Liver (tissue), 9 donors: Measurements from ENCODE around the gene ZDHHC14. TPM values are rescaled to one million over a fixed set of nuclear protein-coding genes. Genes with fewer than 3 reads are reported as not detected.

Source experiments
- DNase-seq: peaks from one replicate; pipeline ENCODE4 v3.0.0-alpha.2; 2017; ENCODE audit warnings: low spot score
- H3K27ac ChIP-seq, 2 donors: one replicate each; pipeline ENCODE4 v1.7.0; 2013; ENCODE audit warnings: inconsistent platforms in 2 of 2, low read length in 2 of 2, control low read depth in 1 of 2, low read depth in 1 of 2, mild to moderate bottlenecking in 1 of 2
- H3K27me3 ChIP-seq, 4 donors: one replicate each; pipeline versions ENCODE4 v1.6.1 to v1.7.0; 2013; ENCODE audit warnings: low read length in 3 of 4, inconsistent platforms in 1 of 4, mild to moderate bottlenecking in 1 of 4, moderate library complexity in 1 of 4; ENCODE audit not compliant: control insufficient read depth in 4 of 4, insufficient read depth in 4 of 4
- H3K36me3 ChIP-seq, 4 donors: one replicate each; pipeline versions ENCODE4 v1.6.1 to v1.7.0; 2013; ENCODE audit warnings: low read length in 3 of 4, mild to moderate bottlenecking in 3 of 4, low read depth in 1 of 4, moderate library complexity in 1 of 4; ENCODE audit not compliant: control insufficient read depth in 4 of 4, insufficient read depth in 3 of 4
- H3K4me1 ChIP-seq, 4 donors: one replicate each; pipeline versions ENCODE4 v1.6.1 to v1.7.0; 2013; ENCODE audit warnings: low read length in 3 of 4, mild to moderate bottlenecking in 3 of 4, moderate library complexity in 1 of 4; ENCODE audit not compliant: control insufficient read depth in 4 of 4, insufficient read depth in 4 of 4
- H3K4me3 ChIP-seq, 3 donors: one replicate each; pipeline versions ENCODE4 v1.6.1 to v1.7.0; 2013; ENCODE audit warnings: low read length in 3 of 3, control low read depth in 1 of 3, low read depth in 1 of 3, mild to moderate bottlenecking in 1 of 3
- H3K9ac ChIP-seq, 2 donors: one replicate each; pipeline ENCODE4 v1.7.0; 2013; ENCODE audit warnings: low read length in 2 of 2, mild to moderate bottlenecking in 2 of 2, moderate library complexity in 2 of 2, control low read depth in 1 of 2, low read depth in 1 of 2
- H3K9me3 ChIP-seq, 4 donors: one replicate each; pipeline versions ENCODE4 v1.6.1 to v1.7.0; 2013; ENCODE audit warnings: low read length in 3 of 4; ENCODE audit not compliant: control insufficient read depth in 4 of 4
- EGR1 ChIP-seq, 2 donors: IDR thresholded peaks; 2 replicates each; pipeline ENCODE4 v1.6.1; 2016 to 2018; ENCODE audit warnings: antibody characterized with exemption in 2 of 2, low read depth in 2 of 2
- FOXA1 ChIP-seq: IDR thresholded peaks from 2 replicates; pipeline ENCODE4 v1.6.1; 2016; ENCODE audit warnings: antibody characterized with exemption
- FOXA2 ChIP-seq: IDR thresholded peaks from 2 replicates; pipeline ENCODE4 v1.6.1; 2016; ENCODE audit warnings: antibody characterized with exemption
- GABPA ChIP-seq, 2 donors: IDR thresholded peaks in 1 of 2; conservative IDR thresholded peaks in 1 of 2; 2 replicates each; pipeline ENCODE4 v1.6.1; 2016; ENCODE audit warnings: antibody characterized with exemption in 2 of 2, mild to moderate bottlenecking in 1 of 2, moderate library complexity in 1 of 2
- HNF4A ChIP-seq, 2 donors: conservative IDR thresholded peaks; 2 replicates each; pipeline ENCODE4 v1.6.1; 2016; ENCODE audit warnings: antibody characterized with exemption in 2 of 2, mild to moderate bottlenecking in 2 of 2
- HNF4G ChIP-seq: IDR thresholded peaks from 2 replicates; pipeline ENCODE4 v1.6.1; 2016; ENCODE audit warnings: antibody characterized with exemption
- JUND ChIP-seq, 2 donors: IDR thresholded peaks; 2 replicates each; pipeline ENCODE4 v1.6.1; 2016; ENCODE audit warnings: antibody characterized with exemption in 2 of 2
- NR2F2 ChIP-seq: IDR thresholded peaks from 2 replicates; pipeline ENCODE4 v1.6.1; 2016; ENCODE audit warnings: antibody characterized with exemption
- RAD21 ChIP-seq, 2 donors: IDR thresholded peaks; 2 replicates each; pipeline ENCODE4 v1.6.1; 2016; ENCODE audit warnings: antibody characterized with exemption in 2 of 2, mild to moderate bottlenecking in 2 of 2
- RXRA ChIP-seq, 2 donors: IDR thresholded peaks; 2 replicates each; pipeline ENCODE4 v1.6.1; 2017 to 2018; ENCODE audit warnings: antibody characterized with exemption in 2 of 2, mild to moderate bottlenecking in 1 of 2
- SP1 ChIP-seq: IDR thresholded peaks from 2 replicates; pipeline ENCODE4 v1.6.1; 2018; ENCODE audit warnings: antibody characterized with exemption, mild to moderate bottlenecking
- TAF1 ChIP-seq: conservative IDR thresholded peaks from 2 replicates; pipeline ENCODE4 v1.6.1; 2016; ENCODE audit warnings: antibody characterized with exemption, mild to moderate bottlenecking
- YY1 ChIP-seq: IDR thresholded peaks from 2 replicates; pipeline ENCODE4 v1.6.1; 2016; ENCODE audit warnings: antibody characterized with exemption, mild to moderate bottlenecking
- WGBS: extraction: QIAGEN DNeasy Blood & Tissue Kit; methylation state at CpG from one replicate; pipeline ENCODE4 v1.1.7; 2013; 5-methylcytosine and 5-hydroxymethylcytosine counted together
- polyA plus RNA-seq, 2 donors: library from polyadenylated mRNA; stranded (reverse) in 1 of 2; unstranded in 1 of 2; fragments of 200-250 nt in 1 of 2; fragments of >200 nt in 1 of 2; fragmentation: Nextera tagmentation in 1 of 2; extraction: Ambion mirVana in 1 of 2; gene quantifications; one replicate each; pipeline versions ENCODE4 v1.2.1 to v1.2.3, GENCODE V29; 2013 to 2015
- total RNA-seq, 2 donors: library from RNA; depleted of rRNA; stranded (reverse); fragments of >200 nt; gene quantifications; one replicate each; pipeline ENCODE4 v1.2.3, GENCODE V29; 2014
- TF ChIP-seq, protein P1 (sequence below): IDR thresholded peaks from 2 replicates; pipeline ENCODE4 v1.6.1; 2016; ENCODE audit warnings: antibody characterized with exemption
- TF ChIP-seq, protein P2 (sequence below): IDR thresholded peaks from 2 replicates; pipeline ENCODE4 v1.6.1; 2016; ENCODE audit warnings: antibody characterized with exemption, mild to moderate bottlenecking
- TF ChIP-seq, protein P3 (sequence below): IDR thresholded peaks from 2 replicates; pipeline ENCODE4 v1.6.1; 2016; ENCODE audit warnings: antibody characterized with exemption
- TF ChIP-seq, protein P4 (sequence below): IDR thresholded peaks from 2 replicates; pipeline ENCODE4 v1.6.1; 2016; ENCODE audit warnings: antibody characterized with exemption
- TF ChIP-seq, protein P5 (sequence below): fragments of 150-350 bp; IDR thresholded peaks from 2 replicates; pipeline ENCODE4 v1.5.1; 2017; ENCODE audit warnings: improper control_type of control experiment, low read depth, low read length; ENCODE audit not compliant: missing input control
- donor health status: healthy.
- donor health status: healthy.
- donor health status: healthy.
- donor health status: healthy.
- donor health status: healthy.

ZDHHC14 gene
- total and polyA plus RNA-seq, 4 donors = 4.4 to 11.7 (median 8.4) TPM

DNA sequence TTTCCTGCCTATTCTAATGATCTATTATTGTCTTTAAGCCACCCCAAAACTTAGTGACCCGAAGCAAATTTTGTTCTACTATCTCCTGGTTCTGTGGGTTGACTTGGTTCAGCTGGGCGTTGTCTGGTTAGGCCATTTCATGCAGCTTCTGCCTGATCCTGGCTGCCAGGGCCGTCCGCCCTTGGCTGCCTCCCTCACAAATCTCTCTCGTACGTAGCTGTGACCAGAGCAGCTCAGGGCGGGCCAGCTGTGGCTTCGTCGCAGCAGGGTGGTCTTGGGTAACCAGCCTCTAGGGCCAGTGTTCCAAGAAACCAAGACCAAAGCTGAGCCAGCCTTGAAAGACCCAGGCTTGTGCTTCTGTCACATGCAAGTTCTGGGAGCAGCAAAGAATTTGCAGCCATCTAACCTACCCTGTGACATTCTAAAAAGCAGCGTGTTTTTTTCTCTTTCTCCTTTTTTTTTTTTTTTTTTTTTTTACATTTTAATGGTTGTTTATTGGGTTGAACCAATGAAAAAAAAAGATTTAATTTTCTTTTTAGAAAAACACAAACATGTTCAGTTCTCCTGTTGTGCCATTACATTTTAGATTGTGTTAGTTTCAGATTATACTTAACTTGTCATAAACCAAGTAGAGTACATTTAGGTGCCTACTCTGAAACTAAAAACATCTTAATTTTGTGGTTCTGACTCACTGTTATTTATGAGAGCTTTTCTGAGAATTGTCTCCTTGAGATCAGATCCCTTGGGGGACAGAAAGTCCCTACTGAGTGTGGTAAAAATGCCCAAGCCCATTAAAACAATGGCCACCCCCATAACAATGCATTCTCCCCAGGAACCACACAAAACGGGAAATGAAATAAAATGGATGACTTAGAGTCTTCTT, 83.9 kb downstream of the ZDHHC14 start:
- H3K27ac ChIP-seq = no peak overlapping the region
- peaks cover 0 to 6% (median 0%) of the 10 kb centered on the region in 4 donors for H3K4me1 ChIP-seq
- H3K9me3 ChIP-seq = no peaks in the 10 kb centered on the region
- no peak overlapping the region for H3K9ac ChIP-seq
- DNase-seq = no peak
- 96% methylated on average over 11 of the region's 11 CpGs for WGBS
- no peaks in the 10 kb centered on the region for H3K27me3 ChIP-seq
- TF ChIP-seq YY1 (no peak), HNF4A (conservative IDR thresholded peaks at IDR 0.05) (no peak), TAF1 (no peak), HNF4G (no peak), EGR1 (IDR thresholded peaks at IDR 0.05; ENCODE audit: low read depth in 2 of 2) (no peak), RXRA (IDR thresholded peaks at IDR 0.05) (no peak)
- TF ChIP-seq, protein P1, sequence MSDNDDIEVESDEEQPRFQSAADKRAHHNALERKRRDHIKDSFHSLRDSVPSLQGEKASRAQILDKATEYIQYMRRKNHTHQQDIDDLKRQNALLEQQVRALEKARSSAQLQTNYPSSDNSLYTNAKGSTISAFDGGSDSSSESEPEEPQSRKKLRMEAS = no peak
- TF ChIP-seq, protein P2, sequence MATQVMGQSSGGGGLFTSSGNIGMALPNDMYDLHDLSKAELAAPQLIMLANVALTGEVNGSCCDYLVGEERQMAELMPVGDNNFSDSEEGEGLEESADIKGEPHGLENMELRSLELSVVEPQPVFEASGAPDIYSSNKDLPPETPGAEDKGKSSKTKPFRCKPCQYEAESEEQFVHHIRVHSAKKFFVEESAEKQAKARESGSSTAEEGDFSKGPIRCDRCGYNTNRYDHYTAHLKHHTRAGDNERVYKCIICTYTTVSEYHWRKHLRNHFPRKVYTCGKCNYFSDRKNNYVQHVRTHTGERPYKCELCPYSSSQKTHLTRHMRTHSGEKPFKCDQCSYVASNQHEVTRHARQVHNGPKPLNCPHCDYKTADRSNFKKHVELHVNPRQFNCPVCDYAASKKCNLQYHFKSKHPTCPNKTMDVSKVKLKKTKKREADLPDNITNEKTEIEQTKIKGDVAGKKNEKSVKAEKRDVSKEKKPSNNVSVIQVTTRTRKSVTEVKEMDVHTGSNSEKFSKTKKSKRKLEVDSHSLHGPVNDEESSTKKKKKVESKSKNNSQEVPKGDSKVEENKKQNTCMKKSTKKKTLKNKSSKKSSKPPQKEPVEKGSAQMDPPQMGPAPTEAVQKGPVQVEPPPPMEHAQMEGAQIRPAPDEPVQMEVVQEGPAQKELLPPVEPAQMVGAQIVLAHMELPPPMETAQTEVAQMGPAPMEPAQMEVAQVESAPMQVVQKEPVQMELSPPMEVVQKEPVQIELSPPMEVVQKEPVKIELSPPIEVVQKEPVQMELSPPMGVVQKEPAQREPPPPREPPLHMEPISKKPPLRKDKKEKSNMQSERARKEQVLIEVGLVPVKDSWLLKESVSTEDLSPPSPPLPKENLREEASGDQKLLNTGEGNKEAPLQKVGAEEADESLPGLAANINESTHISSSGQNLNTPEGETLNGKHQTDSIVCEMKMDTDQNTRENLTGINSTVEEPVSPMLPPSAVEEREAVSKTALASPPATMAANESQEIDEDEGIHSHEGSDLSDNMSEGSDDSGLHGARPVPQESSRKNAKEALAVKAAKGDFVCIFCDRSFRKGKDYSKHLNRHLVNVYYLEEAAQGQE = no peak
- TF ChIP-seq, protein P3, sequence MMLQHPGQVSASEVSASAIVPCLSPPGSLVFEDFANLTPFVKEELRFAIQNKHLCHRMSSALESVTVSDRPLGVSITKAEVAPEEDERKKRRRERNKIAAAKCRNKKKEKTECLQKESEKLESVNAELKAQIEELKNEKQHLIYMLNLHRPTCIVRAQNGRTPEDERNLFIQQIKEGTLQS = no peak
- no peaks in the 10 kb centered on the region for H3K36me3 ChIP-seq
- no peak overlapping the region for H3K4me3 ChIP-seq

DNA sequence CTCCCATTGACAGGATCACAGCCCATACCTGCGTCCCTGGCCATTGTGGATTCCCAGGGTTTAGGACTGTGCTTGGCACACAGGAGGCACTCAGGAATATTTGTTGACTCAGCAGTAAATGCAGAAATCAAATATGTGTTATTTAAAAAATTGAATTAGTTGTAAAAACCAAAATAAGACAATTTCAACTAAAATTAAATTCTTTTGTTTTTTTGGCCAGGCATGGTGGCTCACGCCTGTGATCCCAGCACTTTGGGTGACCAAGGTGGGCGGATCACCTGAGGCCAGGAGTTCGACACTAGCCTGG, 85.3 kb downstream of the ZDHHC14 start:
- WGBS = 97% methylated on average over 4 of the region's 4 CpGs
- H3K27me3 ChIP-seq = no peaks in the 10 kb centered on the region
- no peak overlapping the region for H3K27ac ChIP-seq
- no peak overlapping the region for H3K4me3 ChIP-seq
- no peak overlapping the region for H3K9ac ChIP-seq
- no peaks in the 10 kb centered on the region for H3K36me3 ChIP-seq
- no peak for DNase-seq
- no peaks in the 10 kb centered on the region for H3K9me3 ChIP-seq
- H3K4me1 ChIP-seq = peaks cover 0 to 3% (median 0%) of the 10 kb centered on the region in 4 donors
- TF ChIP-seq YY1 = no peak
- no peak for TF ChIP-seq FOXA2
- TF ChIP-seq NR2F2 = no peak
- TF ChIP-seq RXRA (IDR thresholded peaks at IDR 0.05) = no peak
- TF ChIP-seq EGR1 (IDR thresholded peaks at IDR 0.05; ENCODE audit: low read depth in 2 of 2) = no peak
- no peak for TF ChIP-seq FOXA1
- TF ChIP-seq RAD21 (IDR thresholded peaks at IDR 0.05) = no peak
- TF ChIP-seq, protein P3 = no peak
- TF ChIP-seq SP1 = no peak
- no peak for TF ChIP-seq GABPA (IDR thresholded peaks at IDR 0.05 in 1 of 2, conservative IDR thresholded peaks at IDR 0.05 in 1 of 2)
- no peak for TF ChIP-seq TAF1
- TF ChIP-seq, protein P4, sequence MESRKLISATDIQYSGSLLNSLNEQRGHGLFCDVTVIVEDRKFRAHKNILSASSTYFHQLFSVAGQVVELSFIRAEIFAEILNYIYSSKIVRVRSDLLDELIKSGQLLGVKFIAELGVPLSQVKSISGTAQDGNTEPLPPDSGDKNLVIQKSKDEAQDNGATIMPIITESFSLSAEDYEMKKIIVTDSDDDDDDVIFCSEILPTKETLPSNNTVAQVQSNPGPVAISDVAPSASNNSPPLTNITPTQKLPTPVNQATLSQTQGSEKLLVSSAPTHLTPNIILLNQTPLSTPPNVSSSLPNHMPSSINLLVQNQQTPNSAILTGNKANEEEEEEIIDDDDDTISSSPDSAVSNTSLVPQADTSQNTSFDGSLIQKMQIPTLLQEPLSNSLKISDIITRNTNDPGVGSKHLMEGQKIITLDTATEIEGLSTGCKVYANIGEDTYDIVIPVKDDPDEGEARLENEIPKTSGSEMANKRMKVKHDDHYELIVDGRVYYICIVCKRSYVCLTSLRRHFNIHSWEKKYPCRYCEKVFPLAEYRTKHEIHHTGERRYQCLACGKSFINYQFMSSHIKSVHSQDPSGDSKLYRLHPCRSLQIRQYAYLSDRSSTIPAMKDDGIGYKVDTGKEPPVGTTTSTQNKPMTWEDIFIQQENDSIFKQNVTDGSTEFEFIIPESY = no peak
- TF ChIP-seq, protein P2 = no peak
- TF ChIP-seq HNF4G = no peak
- TF ChIP-seq, protein P1 = no peak
- TF ChIP-seq HNF4A (conservative IDR thresholded peaks at IDR 0.05) = no peak
- no peak for TF ChIP-seq JUND (IDR thresholded peaks at IDR 0.05)
- TF ChIP-seq, protein P5, sequence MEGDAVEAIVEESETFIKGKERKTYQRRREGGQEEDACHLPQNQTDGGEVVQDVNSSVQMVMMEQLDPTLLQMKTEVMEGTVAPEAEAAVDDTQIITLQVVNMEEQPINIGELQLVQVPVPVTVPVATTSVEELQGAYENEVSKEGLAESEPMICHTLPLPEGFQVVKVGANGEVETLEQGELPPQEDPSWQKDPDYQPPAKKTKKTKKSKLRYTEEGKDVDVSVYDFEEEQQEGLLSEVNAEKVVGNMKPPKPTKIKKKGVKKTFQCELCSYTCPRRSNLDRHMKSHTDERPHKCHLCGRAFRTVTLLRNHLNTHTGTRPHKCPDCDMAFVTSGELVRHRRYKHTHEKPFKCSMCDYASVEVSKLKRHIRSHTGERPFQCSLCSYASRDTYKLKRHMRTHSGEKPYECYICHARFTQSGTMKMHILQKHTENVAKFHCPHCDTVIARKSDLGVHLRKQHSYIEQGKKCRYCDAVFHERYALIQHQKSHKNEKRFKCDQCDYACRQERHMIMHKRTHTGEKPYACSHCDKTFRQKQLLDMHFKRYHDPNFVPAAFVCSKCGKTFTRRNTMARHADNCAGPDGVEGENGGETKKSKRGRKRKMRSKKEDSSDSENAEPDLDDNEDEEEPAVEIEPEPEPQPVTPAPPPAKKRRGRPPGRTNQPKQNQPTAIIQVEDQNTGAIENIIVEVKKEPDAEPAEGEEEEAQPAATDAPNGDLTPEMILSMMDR = no peak
